Loucy (cell line): Measurements from ENCODE around the gene GBX2.

Source experiments
- H2AFZ ChIP-seq: fragments of 200-600 bp; sonication (generic); 2 replicates; pipeline ENCODE4 v1.6.0; 2016; ENCODE audit warnings: antibody characterized with exemption, mild to moderate bottlenecking, low read length, moderate library complexity
- H3F3A ChIP-seq: fragments of 200-600 bp; 2 replicates; pipeline ENCODE4 v1.6.0; 2016; ENCODE audit warnings: antibody characterized with exemption, low read depth, mild to moderate bottlenecking
- H3K27me3 ChIP-seq: fragments of 200-600 bp; sonication (generic); 2 replicates; pipeline ENCODE4 v1.6.1; 2014; ENCODE audit warnings: low read length, mild to moderate bottlenecking; ENCODE audit not compliant: insufficient read depth, poor library complexity, severe bottlenecking
- H3K36me3 ChIP-seq: fragments of 200-600 bp; sonication (generic); 2 replicates; pipeline ENCODE4 v1.6.1; 2016; ENCODE audit warnings: low read length; ENCODE audit not compliant: insufficient read depth
- H3K4me1 ChIP-seq: fragments of 200-600 bp; sonication (generic); 2 replicates; pipeline ENCODE4 v1.5.1; 2014; ENCODE audit warnings: low read length, mild to moderate bottlenecking; ENCODE audit not compliant: insufficient read depth, poor library complexity, severe bottlenecking
- H3K4me2 ChIP-seq: fragments of 200-600 bp; sonication (generic); 2 replicates; pipeline ENCODE4 v1.6.0; 2014; ENCODE audit warnings: antibody characterized with exemption, low read length, low read depth, mild to moderate bottlenecking; ENCODE audit not compliant: poor library complexity, severe bottlenecking
- H3K4me3 ChIP-seq: fragments of 200-600 bp; sonication (generic); 2 replicates; pipeline ENCODE4 v1.5.1; 2014; ENCODE audit warnings: low read length, mild to moderate bottlenecking, mixed read lengths; ENCODE audit not compliant: poor library complexity, severe bottlenecking
- H3K79me2 ChIP-seq: fragments of 200-600 bp; sonication (generic); 2 replicates; pipeline ENCODE4 v1.6.1; 2014; ENCODE audit warnings: low read length; ENCODE audit not compliant: insufficient read depth
- H3K9ac ChIP-seq: fragments of 200-600 bp; sonication (generic); 2 replicates; pipeline ENCODE4 v1.6.0; 2014; ENCODE audit warnings: mild to moderate bottlenecking, low read depth, low read length, moderate library complexity; ENCODE audit not compliant: poor library complexity, severe bottlenecking
- H3K9me2 ChIP-seq: fragments of 200-600 bp; sonication (generic); replicated peaks from 2 replicates; pipeline ENCODE4 v1.6.1; 2016; ENCODE audit warnings: low read depth, low read length, mixed read lengths
- H3K9me3 ChIP-seq: fragments of 200-600 bp; sonication (generic); 2 replicates; pipeline ENCODE4 v1.6.1; 2014; ENCODE audit warnings: mild to moderate bottlenecking, antibody characterized with exemption, low read length, low read depth; ENCODE audit not compliant: insufficient read depth
- H4K20me1 ChIP-seq: fragments of 200-600 bp; sonication (generic); 2 replicates; pipeline ENCODE4 v1.6.0; 2014; ENCODE audit warnings: antibody characterized with exemption, low read length, mild to moderate bottlenecking; ENCODE audit not compliant: insufficient read depth, poor library complexity, severe bottlenecking
- CTCF ChIP-seq: fragments of 200-600 bp; sonication (generic); conservative IDR thresholded peaks from 2 replicates; pipeline ENCODE4 v1.5.1; 2014; ENCODE audit warnings: mild to moderate bottlenecking, antibody characterized with exemption, low read length
- EZH2phosphoT487 ChIP-seq: fragments of 200-600 bp; IDR thresholded peaks from 2 replicates; pipeline ENCODE4 v1.6.1; 2018; ENCODE audit warnings: antibody characterized with exemption, mild to moderate bottlenecking, moderate library complexity, borderline replicate concordance

The GBX2 gene

GRCh38 chr2:236173036-236173728, 5.0 kb upstream of the GBX2 start:
- Histone ChIP-seq H3K9me3 (no peaks in the 10 kb centered on the region), H3K79me2 (no peaks in the 10 kb centered on the region), H4K20me1 (no peaks in the 10 kb centered on the region), H3K4me3 (no peak overlapping the region), H3F3A (no peaks in the 10 kb centered on the region), H3K9me2 (no peaks in the 10 kb centered on the region), H3K36me3 (no peaks in the 10 kb centered on the region), H3K9ac (no peak overlapping the region), H3K4me2 (no peak overlapping the region), H2AFZ (no peak overlapping the region), H3K4me1 (no peaks in the 10 kb centered on the region), H3K27me3 (no peaks in the 10 kb centered on the region)
- TF ChIP-seq CTCF (no peak), EZH2phosphoT487 (no peak)

GRCh38 chr2:236172255-236173035, 4.3 kb upstream of the GBX2 start:
- Histone ChIP-seq H3K4me2 (no peak overlapping the region), H3K79me2 (no peaks in the 10 kb centered on the region), H3K27me3 (no peaks in the 10 kb centered on the region), H4K20me1 (no peaks in the 10 kb centered on the region), H3K36me3 (no peaks in the 10 kb centered on the region), H3K4me3 (no peak overlapping the region), H3K4me1 (no peaks in the 10 kb centered on the region), H3F3A (no peaks in the 10 kb centered on the region), H3K9ac (no peak overlapping the region), H3K9me2 (no peaks in the 10 kb centered on the region), H2AFZ (no peak overlapping the region), H3K9me3 (no peaks in the 10 kb centered on the region)
- TF ChIP-seq EZH2phosphoT487 (no peak), CTCF (no peak)

DNA sequence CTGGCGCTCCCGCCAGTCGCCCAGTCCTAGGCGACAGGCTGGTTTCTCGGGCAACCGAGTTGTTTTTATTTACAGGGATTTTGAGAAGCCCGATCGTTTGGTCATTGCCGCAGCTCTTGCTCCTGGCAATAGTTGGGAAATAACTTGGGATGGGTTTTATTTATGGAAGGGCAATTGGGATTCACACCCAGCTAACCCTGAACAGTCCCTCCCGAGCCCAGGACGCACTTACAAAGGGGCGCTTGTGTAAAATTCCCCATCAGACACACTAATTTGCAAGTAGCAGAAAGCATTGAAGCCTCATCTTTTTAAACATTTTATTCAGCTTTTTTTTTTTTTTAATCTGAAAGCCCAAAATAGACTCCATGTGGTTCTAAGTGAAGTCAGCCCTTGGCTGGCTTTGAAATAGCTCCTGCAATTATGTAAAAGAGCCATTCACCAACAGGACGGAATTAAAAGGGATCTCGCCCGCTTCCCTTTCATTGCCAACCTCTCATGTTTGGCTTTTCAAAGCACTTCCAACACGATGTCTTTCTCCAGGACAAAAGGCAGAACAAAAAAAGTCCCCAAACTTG, 3.6 kb upstream of the GBX2 start:
- H3K79me2 ChIP-seq, result no peaks in the 10 kb centered on the region
- no peak overlapping the region for H2AFZ ChIP-seq
- no peaks in the 10 kb centered on the region for H3K9me3 ChIP-seq
- no peak overlapping the region for H3K4me3 ChIP-seq
- no peak overlapping the region for H3K4me2 ChIP-seq
- H3K27me3 ChIP-seq, result no peaks in the 10 kb centered on the region
- no peak overlapping the region for H3K9ac ChIP-seq
- H4K20me1 ChIP-seq, result no peaks in the 10 kb centered on the region
- H3K9me2 ChIP-seq, result no peaks in the 10 kb centered on the region
- TF ChIP-seq CTCF (no peak), EZH2phosphoT487 (no peak)
- no peaks in the 10 kb centered on the region for H3K36me3 ChIP-seq
- H3K4me1 ChIP-seq, result no peaks in the 10 kb centered on the region
- no peaks in the 10 kb centered on the region for H3F3A ChIP-seq
